Subcutaneous adipose tissue (tissue), 4 donors: ENCODE data around the gene PTP4A2. TPM values are rescaled to one million over a fixed set of nuclear protein-coding genes. Genes with fewer than 3 reads are reported as not detected.

Experiments used
- CTCF ChIP-seq: fragments of 450-650 bp; IDR thresholded peaks from one replicate; pipeline ENCODE4 v1.5.1; 2016; ENCODE audit warnings: low read depth, mild to moderate bottlenecking, control low read depth, antibody characterized with exemption, moderate library complexity
- total RNA-seq, 4 donors: library from RNA; depleted of rRNA; stranded (reverse); fragments of >200 nt; gene quantifications; one replicate each; pipeline ENCODE4 v1.1.0, GENCODE V29; 2016

PTP4A2 gene
- total RNA-seq, 4 donors from 2014 or later, result 223 to 778 (median 268) TPM

GRCh38 chr1:31860581-31860980, 77.6 kb downstream of the PTP4A2 start:
- no peak for TF ChIP-seq CTCF

GRCh38 chr1:31859719-31860118, 78.4 kb downstream of the PTP4A2 start:
- no peak for TF ChIP-seq CTCF

- no peak for TF ChIP-seq CTCF
Observed at GRCh38 chr1:31859044-31859443, 79.1 kb downstream of the PTP4A2 start.

GRCh38 chr1:31857863-31858262, 80.3 kb downstream of the PTP4A2 start:
- TF ChIP-seq CTCF, result no peak

Other genes starting within 250 kb of the PTP4A2 start
- 10 to 100 TPM; 24.0 to 79.1 (median 55.0) TPM for gene COL16A1, start 234.4 kb downstream of the PTP4A2 start, total RNA-seq
- gene ADGRB2, start 174.0 kb downstream of the PTP4A2 start, total RNA-seq, result 1 to 10 TPM in 3 of 4 donors, under 1 TPM in 1; 0.82 to 5.1 (median 3.9) TPM
- 10 to 100 TPM in 1 of 4 donors, 1 to 10 TPM in 2, under 1 TPM in 1; 0.82 to 42.7 (median 4.5) TPM for gene SPOCD1, start 122.3 kb downstream of the PTP4A2 start, total RNA-seq
- gene KHDRBS1, start 75.5 kb upstream of the PTP4A2 start, total RNA-seq, result 10 to 100 TPM; 56.4 to 92.9 (median 63.2) TPM
- gene TMEM39B, start 134.6 kb upstream of the PTP4A2 start, total RNA-seq, result 1 to 10 TPM; 1.8 to 6.8 (median 4.7) TPM
- gene KPNA6, start 169.7 kb upstream of the PTP4A2 start, total RNA-seq, result 10 to 100 TPM; 31.4 to 41.6 (median 33.7) TPM
- 10 to 100 TPM; 28.4 to 40.5 (median 36.9) TPM for gene TXLNA, start 241.3 kb upstream of the PTP4A2 start, total RNA-seq